ENCODE data around the gene DNER.
"Not testable (repeated sequence)": the region's sequence is repeated elsewhere in the genome, so short reads cannot be mapped to it uniquely, and the experiment has no call there.

Gene DNER

DNA sequence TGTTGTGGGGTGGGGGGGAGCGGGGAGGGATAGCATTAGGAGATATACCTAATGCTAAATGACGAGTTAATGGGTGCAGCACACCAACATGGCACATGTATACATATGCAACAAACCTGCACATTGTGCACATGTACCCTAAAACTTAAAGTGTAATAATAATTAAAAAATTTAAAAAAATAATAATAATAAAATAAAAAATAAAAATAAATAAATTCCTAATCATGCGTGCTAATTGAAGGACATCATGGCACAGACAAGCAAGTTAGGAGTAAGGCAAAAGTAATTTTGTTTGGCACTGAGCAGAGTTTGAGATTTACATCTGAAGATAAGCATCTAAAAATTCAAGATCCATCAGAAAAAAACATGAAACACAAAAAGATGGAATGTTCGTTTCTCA lies 100.3 kb downstream of the DNER start:
- DNase-seq: not testable (repeated sequence)

DNA sequence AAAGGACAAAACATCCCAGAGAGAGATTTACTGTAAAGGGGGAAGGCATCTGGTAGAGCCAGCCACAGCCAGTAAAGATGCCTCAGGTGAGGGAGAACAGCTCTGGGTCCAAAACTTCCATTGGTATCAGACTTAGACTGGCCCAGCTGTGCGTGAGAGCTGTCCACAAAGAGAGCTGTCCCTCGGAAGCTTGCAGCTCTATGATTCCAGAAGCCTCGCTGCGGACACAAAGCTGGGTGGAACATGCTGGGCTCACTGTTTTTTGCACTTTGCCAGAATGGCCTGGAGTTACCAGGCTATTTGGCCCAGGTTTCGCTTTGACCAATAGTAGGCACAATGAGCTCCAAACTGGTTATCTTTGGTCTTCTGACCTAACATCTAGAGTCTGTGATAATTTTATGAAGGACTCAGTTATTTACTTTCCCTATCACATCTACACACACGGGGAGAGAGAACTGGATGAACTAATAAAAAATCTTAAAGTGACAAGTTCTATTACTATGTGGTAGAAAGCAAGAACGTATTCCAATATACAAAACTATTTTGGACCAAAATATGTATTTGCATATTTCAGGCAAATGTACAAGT lies 101.9 kb downstream of the DNER start:
- DNase-seq: no peak

DNA sequence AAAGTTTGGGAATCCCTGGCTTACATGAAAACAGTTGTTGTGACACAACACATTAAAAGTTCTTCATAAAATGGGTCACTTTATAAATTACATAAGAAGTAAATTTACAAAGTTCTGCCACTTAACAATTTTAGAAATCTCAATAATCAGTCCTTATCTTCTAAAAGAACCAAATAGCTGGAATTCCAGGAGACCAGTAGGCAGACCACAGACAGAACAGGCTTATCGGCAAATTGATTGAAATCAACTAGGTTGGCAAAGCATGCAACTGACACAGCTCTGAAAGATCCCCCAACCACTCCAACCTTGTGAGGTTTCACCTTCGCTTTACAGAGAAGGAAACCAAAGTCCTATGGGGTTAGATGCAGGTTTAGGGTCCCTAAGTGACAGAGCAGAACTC lies 103.0 kb downstream of the DNER start:
- DNase-seq: no peak

DNA sequence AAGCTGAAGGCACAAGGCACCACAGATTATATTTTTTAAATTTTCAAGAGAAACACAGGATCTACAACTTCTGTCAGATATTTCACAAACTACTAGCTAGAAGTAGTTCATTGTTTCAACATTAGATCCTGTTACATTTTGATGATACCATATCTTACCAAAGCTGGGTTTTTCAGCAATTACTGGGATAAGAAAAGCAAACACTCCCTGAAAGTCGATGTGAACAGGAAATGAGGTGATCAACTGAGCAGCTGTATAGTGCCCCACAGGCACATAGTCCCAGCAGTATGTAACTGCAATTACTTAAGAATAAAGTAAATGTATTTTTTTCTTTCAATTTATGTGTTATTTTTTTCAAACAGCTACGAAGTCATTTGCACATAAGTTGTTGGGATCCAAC lies 103.5 kb downstream of the DNER start:
- DNase-seq: no peak

DNA sequence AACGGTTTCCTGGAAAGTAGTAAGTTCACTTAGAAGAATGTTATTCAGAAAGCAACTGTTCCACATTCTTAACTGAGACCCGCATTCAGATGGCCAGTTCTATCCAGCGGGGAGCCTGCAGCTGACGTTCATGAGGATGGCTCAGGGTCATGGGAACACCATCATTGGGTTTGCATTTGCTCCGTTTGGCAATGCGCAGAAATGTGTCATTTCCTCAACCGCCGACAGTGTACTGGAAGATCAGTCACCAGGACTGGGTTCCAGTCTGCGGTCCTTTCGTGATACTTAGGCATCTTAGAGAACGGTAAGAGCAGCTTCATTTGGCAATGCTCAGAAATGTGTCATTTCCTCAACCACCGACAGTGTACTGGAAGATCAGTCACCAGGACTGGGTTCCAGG lies 104.0 kb downstream of the DNER start:
- DNase-seq: no peak

DNA sequence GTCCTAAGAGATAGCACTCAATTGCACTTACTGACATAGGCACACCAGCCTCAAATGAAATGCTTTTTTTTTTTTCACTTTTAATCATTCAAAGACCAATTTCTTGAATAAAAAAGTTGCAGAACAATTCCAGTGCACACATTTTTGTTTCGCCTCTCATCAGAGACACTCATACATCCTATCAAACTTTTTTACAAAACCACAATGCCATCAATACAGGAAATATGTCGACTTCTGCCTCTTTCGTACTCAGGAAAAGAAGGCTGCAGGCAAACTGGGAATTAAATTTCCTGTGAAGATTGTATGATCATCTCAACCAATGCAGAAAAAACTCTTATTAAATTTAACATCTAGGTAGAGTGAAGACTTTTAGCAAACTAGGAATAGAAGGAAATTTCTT lies 112.4 kb downstream of the DNER start:
- DNase-seq: no peak

DNA sequence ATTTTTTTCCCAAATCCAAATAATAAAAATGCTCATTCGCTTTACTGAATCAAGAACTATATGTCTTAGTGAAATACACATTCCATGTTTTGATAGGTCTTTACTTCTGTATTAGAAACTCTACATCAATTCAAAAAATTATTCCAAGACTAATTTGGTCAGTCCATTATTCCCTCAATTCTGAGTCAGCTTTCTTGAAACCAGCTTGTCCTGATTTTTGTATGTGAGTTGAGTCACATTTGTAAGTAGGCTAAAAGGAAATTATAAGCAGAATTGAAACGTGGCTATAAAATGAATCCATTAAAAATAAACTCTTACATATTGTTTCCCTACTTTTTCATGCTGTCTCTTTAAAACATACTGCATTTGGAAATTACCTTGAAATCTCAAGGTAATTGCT lies 113.0 kb downstream of the DNER start:
- DNase-seq: no peak

DNA sequence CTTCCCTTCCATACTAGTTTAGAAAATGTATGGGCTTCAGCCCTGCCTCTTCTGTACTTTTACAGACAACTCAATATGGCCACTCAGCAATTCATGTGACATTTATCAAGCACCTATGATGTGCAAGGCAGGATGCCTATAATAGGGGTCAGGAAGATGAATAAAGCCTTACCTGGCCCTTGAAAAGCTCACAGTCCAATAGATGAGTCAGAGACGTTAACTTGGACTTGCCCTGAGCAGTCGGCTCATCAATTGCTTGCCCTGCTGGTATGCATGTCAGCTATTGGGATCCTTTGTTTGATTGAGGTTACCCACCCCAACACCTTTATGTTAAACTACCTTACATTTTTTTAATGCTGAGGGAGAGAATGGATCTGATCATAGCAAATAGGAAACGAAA lies 116.1 kb downstream of the DNER start:
- no peak for DNase-seq

DNA sequence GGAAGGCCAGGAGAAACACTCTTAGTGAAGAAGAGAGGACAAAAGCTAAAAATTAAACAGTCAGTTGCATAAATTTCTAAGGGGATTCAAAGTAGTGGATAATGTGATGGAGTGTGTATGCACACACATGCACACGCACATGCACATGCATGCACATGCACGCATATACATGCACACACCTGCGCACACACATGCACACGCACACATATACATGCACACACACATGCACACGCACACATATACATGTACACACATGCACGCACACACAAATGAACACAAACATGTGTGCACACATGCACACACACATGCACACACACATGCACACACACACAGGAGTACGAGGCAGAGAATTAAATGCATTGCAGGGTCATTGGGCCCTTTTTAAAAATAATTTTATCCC lies 117.6 kb downstream of the DNER start:
- DNase-seq: no peak

DNA sequence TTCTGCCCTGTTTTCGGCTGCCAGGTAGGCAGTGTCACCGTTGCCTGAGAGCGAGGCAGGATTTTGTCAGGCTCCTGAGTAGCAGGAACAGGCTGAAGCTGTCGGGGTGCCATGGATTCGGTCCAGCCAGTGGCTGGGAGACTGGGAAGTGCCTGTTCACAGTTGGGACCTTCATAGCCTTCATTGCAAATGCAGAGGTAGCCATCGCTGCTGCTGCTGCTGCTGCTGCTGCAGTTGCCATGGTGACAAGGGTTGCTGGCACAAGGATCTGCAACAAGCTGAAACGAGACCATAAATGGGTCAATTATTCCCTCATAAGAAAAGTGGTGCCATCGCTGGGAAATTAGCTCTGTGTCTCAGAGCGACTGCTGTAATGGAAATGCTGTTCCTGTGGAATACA lies 122.7 kb downstream of the DNER start:
- no peak for DNase-seq

DNA sequence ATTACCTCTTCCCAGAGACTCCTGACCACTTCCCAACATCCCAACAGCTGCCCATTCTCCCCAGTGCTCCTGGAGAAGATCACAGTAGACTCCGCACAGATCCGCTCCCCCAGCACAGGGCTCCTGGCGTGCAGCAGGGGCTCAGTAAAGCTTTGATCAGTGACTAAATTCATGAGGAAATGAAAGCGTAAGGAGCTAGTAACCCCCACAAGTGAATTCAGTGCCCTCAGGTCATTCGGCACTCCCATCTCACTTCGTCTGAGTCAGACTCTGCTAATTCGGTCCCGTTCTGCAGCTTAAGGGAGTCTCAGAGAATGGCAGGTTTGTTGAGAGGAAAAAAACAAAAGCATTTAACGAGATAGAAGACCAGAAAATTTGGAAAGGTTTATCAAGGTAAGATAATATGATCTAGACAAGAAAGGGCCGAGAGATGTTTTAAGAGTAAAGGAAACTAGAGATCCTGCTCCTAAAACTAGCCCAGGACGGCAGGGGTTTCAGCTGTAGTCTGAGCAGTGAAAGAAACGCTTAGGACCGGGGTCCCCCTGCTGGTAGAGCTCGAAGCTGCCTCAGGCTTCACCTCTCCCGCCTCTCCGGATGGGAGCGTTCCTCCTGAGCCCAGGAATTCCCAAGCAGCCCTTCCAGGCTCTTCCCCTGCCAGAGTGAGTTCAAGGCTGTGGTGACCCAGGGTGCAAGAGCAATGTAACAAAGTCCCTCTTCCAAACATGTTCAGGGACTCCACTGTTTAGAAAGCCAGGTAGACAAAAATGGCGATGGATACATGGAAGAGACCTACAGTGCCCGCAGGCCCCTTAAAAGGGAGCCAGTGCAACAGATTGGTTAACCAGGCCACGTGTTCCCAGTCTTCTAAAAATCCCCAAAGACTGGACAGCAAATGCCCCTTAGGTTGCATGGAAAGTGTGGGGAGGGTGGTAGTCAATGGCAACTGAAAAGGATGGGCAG lies 127.3 kb downstream of the DNER start:
- no peak for DNase-seq

DNA sequence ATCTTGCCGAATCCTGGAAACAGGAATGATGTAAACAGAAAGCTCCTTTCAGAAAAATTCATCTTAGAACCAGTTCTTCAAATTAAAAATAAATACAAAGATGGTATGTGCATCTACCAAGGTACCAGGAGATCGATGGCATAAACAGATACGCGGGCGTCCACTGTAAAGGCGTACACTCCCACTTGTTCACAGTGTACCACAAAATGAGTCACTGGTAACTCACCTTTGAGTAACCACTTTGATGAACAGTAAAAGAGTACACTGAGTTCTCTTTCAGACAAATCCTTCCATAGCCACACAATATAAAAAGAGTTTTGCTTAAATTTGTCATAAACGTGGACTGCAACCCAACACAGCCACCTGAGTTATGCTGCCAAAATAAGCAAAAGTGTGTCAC lies 128.3 kb downstream of the DNER start:
- DNase-seq: no peak

DNA sequence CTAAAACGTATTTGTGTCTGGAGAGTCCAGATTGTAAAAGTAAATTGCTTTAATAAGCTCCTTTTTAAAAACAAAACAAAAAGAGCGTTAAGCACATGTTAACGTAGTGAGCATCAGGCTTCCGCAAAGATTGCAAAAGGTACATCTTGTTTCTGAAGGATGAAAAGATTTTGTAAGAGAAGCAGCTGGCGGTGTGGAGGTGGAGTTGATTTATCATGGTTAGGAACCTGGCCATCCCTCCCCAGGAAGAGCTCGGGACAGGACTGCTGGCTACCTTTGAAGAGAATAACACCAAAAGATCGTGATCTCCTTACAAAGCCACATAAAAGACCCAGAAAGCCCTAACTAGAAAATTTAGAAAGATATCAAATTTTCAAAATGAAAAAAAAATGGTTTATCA lies 132.2 kb downstream of the DNER start:
- no peak for DNase-seq

DNA sequence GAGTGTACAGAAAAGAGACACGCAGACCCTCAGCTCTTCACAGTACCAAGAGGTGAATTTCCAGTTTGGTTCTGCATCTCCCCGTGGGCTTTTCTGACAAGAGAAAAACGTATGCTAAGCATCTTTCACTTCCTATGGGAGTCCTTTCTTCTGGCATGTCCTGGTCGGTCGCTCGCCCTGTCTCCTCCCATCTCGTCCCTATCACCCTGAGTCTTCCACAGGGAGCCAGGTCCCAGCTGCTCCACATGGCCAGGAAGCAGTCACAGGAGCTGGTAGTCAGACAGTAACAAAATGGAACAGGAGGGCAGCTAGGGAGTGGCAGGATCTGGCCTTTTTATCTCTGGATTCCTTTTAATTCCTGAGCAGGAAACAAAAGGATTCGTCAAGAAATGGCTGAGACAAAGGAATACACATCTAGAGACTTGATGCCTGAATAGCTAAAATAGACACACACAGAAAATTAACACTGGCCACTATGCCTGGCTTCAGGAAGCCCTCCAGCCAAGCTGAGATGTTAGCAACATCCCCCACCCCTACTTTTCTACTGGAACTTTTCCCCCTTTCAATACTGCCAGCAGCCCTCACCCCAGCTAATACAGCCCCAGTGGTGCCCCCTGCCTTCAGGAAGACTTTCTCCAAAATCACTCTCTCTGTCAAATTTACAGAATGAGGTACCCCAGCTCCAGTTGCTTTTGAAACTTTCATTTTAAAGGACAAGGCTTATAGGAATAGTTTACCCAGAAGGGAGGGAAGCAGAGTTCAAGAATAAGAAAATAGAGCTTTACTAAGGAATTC lies 136.1 kb downstream of the DNER start:
- no peak for DNase-seq

DNA sequence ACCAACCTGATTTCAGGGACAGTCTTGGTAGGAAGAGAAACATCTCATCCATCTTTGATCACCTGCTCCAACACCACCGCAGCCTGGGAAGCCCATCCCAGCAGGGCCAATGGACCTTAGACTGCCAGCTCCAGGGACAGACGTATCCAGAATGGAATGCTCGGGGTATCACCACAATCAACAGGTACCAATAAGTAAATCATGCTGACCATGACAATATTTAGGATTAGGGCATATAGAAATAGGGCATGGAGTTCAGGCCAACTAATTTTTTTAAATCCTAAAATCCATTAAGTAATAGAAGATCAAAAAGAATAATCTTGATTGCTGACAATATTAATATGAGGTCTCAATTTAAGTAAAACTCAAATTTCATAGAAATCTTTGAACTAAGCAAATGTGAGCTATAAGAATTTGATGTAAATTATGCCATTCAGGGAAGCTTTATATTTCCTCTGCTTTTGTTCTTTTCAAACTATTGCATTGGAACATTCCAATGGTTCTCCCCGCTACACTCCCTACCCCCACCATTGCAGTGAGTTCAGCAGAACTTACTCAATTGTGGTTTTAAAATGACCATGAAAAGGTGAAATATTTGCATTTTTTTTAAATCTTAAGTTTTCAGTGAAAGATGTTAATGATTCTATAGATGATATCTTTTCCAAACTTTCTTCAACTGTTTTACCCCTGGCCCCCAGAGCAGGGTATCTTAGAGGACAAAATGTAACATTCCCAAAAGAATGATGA lies 138.6 kb downstream of the DNER start:
- no peak for DNase-seq

DNA sequence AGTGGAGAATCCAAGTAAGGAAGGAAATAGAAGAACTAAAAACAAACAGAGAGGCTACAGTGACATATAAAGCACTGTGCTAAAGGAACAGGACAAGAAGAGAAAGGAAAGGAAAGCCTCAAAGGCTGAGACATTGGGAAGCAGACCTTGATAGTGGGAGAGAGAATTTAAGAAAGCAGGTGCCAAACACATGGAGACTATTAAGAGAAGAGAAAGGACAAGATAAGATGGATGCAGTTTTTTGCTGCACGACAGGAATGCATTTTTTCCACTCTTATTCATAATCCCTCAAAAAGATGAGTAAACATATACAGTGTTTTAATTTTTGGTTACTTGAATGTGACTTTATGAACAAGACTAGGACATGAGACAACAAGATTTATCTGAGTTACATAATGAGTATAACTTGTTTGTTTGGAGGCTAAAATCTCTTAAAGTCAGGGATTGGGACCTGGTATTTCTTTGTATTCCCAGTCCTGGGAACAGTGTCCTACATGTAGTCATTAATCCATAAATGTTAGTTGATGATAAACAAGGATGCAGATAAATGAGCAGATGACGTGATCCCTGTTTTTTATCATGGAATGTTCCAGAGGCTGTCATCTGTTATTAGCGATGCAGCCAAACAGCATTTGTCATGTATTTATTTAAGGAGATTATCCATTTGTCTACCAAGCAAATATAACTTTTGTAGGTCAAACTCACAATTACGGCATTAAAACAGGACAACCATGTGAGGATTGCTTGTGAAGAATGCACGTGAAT lies 141.7 kb downstream of the DNER start:
- DNase-seq: no peak

DNA sequence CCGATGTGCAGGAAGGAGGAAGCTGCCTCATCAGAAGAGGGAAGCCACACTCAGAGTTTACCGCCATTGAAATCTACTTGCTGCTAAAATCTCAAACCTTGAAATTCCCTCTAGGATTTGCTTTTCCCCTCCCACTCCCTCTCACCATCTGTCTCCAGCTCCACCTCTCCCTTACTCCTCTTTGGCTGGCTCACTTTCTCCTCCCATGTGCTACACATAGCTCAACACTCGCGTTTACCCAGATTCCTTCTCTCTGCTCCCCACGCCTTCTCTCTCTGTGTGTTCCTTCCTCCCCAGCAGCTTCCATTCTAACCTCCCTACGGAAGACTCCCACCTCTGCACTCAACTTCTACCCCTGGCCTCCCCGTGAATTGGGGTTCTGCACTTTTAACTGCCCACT lies 143.1 kb downstream of the DNER start:
- DNase-seq: no peak

DNA sequence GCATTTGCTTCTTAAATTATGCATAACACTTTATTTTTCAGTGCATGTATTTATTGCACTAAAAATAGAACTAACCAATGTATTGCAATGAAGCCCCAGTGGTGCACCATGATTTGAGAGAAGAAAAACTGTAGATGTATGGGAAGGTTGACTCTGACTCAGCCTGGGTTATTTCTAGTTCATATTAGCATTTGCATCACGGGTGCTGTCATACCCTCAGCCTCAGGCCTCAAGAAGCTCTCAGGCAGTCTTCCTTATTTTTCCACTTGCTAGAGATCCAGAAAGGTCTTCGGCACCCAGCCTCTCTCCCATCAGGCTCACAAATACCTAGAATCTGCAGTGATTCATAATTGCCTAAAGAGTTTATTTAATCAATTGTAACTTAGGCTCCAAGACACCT lies 148.0 kb downstream of the DNER start:
- DNase-seq: no peak

DNA sequence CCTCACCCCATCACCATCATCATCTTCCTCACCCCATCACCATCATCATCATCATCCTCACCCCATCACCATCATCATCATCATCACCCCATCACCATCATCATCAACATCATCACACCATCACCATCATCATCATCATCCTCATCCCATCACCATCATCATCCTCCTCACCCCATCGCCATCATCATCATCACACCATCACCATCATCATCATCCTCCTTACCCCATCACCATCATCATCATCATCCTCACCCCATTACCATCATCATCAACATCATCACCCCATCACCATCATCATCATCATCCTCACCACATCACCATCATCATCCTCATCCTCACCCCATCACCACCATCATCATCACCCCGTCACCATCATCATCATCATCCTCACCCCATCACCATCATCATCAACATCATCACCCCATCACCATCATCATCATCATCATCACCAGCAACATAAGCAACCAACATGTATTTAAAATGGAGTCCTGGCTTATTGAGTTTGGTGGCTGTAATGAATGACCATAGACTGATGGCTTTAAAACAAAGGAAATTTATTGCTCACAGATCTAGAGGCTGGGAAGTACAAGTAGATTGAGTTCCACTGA lies 150.0 kb downstream of the DNER start:
- no peak for DNase-seq

DNA sequence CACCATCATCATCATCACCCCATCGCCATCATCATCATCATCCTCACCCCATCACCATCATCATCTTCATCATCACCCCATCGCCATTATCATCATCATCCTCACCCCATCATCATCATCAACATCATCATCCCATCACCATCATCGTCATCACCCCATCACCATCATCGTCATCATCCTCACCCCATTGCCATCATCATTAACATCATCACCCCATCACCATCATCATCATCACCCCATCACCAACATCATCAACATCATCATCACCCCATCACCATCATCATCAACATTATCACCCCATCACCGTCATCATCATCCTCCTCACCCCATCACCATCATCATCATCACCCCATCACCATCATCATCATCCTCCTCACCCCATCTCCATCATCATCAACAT lies 151.0 kb downstream of the DNER start:
- no peak for DNase-seq

DNA sequence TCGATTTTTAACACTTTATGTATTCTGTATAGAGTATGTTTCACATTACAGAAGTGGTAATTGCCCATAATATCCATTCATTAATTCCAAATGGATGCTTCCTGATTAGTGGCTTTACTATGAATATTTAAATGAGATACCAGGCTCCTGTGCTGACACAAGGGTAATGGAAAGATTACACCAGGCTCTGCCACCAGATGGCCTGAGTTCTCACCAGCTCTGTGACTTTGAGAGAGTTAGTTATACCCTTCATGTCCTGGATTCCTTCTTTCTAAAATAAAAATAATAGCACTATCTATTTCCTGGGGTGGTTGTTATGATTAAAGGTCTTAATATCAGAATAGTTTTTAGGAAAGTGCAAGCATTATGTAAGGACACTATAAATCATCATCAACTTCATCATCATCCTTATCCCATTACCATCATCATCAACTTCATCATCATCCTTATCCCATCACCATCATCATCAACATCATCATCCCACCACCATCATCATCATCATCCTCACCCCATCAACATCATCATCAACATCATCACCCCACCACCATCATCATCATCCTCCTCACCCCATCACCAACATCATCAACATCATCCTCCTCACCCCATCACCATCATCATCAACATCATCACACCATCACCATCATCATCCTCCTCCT lies 151.8 kb downstream of the DNER start:
- DNase-seq: no peak

All from CD4-positive, alpha-beta T cell treated with Interleukin-4 for 4 hours (primary cell).